OCI-LY3 (cell line): ENCODE data around the gene HOXB1.

Source experiments
- CTCF ChIP-seq: fragments of 200-600, 300-600 bp; sonication (generic); IDR thresholded peaks from 2 replicates; pipeline ENCODE4 v1.5.1; 2014; ENCODE audit warnings: antibody characterized with exemption, low read length, low read depth
- EZH2phosphoT487 ChIP-seq: fragments of 200-600 bp; shearing (Covaris generic); IDR thresholded peaks from 2 replicates; pipeline ENCODE4 v1.6.1; 2018; ENCODE audit warnings: antibody characterized with exemption, mixed run types, low read depth

- no peak for TF ChIP-seq CTCF
- no peak for TF ChIP-seq EZH2phosphoT487
Measured at GRCh38 chr17:48547808-48548522, 17.2 kb upstream of the HOXB1 start.
